Stomach (tissue), 9 donors: Measurements from ENCODE around the gene WFIKKN1. TPM values are rescaled to one million over a fixed set of nuclear protein-coding genes. Genes with fewer than 3 reads are reported as not detected.

Experiments used
- DNase-seq, 2 donors: peaks; one replicate each; pipeline versions ENCODE4 v3.0.0 to v3.0.0-alpha.2; 2013 to 2019
- H3K27ac ChIP-seq, 5 donors: fragments of 200-600 bp in 4 of 5; sonication (generic) in 4 of 5; one replicate each; pipeline ENCODE4 v1.5.1; 2013 to 2019; ENCODE audit warnings: mild to moderate bottlenecking in 1 of 5, moderate library complexity in 1 of 5
- H3K27me3 ChIP-seq, 3 donors: fragments of 200-600 bp; sonication (generic); one replicate each; pipeline ENCODE4 v1.5.1; 2017 to 2019; ENCODE audit warnings: mixed run types in 1 of 3
- H3K36me3 ChIP-seq, 4 donors: fragments of 200-600 bp; sonication (generic); 1 replicate in 3 of 4; 2 replicates in 1 of 4; pipeline ENCODE4 v1.5.1; 2016 to 2019
- H3K4me1 ChIP-seq, 4 donors: fragments of 200-600 bp; sonication (generic); one replicate each; pipeline ENCODE4 v1.5.1; 2016 to 2019
- H3K4me3 ChIP-seq, 4 donors: fragments of 200-600 bp; sonication (generic) in 3 of 4; one replicate each; pipeline ENCODE4 v1.5.1; 2016 to 2019; ENCODE audit warnings: mild to moderate bottlenecking in 1 of 4
- H3K9me3 ChIP-seq, 4 donors: fragments of 200-600 bp; sonication (generic); one replicate each; pipeline ENCODE4 v1.5.1; 2016 to 2019
- EP300 ChIP-seq: sonication (generic); formaldehyde crosslinking; IDR thresholded peaks from one replicate; pipeline ENCODE4 v1.6.1; 2017; ENCODE audit warnings: antibody characterized with exemption
- POLR2A ChIP-seq, 4 donors: fragments of 450-650 bp; IDR thresholded peaks; one replicate each; pipeline ENCODE4 v1.6.1; 2016; ENCODE audit warnings: antibody characterized with exemption in 4 of 4, control low read depth in 2 of 4, mild to moderate bottlenecking in 1 of 4, moderate library complexity in 1 of 4
- POLR2AphosphoS5 ChIP-seq, 3 donors: sonication (generic); formaldehyde crosslinking; IDR thresholded peaks; one replicate each; pipeline ENCODE4 v1.6.1; 2016; ENCODE audit warnings: antibody characterized with exemption in 3 of 3
- WGBS, 5 donors: extraction: QIAGEN DNeasy Blood & Tissue Kit in 3 of 5; methylation state at CpG; one replicate each; pipeline versions ENCODE4 v1.1.5 to v1.1.7; 2013 to 2018; 5-methylcytosine and 5-hydroxymethylcytosine counted together
- intact Hi-C: fragments of 100-400 bp; cut with DNase I; formaldehyde crosslinking; loops from one replicate; pipeline ENCODE4 v1.15.1; 2023; ENCODE audit warnings: low total_unique reads
- polyA plus RNA-seq, 3 donors: library from polyadenylated mRNA; stranded (reverse); fragments of 200-250 nt; gene quantifications; one replicate each; pipeline ENCODE4 v1.2.3, GENCODE V29; 2013
- total RNA-seq, 5 donors: library from RNA; depleted of rRNA; stranded (reverse); fragments of >200 nt; gene quantifications; one replicate each; pipeline versions ENCODE4 v1.1.0 to v1.2.3, GENCODE V29; 2014 to 2016
- TF ChIP-seq, protein P1 (sequence below), 7 experiments: fragments of 450-650 bp in 4 of 7; fragments of 200-600 bp in 3 of 7; sonication (generic) in 3 of 7; IDR thresholded peaks; one replicate each; pipeline ENCODE4 v1.5.1; 2016 to 2019; ENCODE audit warnings: antibody characterized with exemption in 7 of 7, control low read depth in 2 of 7, mild to moderate bottlenecking in 1 of 7
- donor health status: healthy with polysubstance abuse.
- donor health status: Bipolar disorder and iron deficiency.
- donor health status: healthy.

WFIKKN1 gene
- total and polyA plus RNA-seq, 8 donors, result 0.14 to 25.8 (median 1.5) TPM; not detected in 1

DNA sequence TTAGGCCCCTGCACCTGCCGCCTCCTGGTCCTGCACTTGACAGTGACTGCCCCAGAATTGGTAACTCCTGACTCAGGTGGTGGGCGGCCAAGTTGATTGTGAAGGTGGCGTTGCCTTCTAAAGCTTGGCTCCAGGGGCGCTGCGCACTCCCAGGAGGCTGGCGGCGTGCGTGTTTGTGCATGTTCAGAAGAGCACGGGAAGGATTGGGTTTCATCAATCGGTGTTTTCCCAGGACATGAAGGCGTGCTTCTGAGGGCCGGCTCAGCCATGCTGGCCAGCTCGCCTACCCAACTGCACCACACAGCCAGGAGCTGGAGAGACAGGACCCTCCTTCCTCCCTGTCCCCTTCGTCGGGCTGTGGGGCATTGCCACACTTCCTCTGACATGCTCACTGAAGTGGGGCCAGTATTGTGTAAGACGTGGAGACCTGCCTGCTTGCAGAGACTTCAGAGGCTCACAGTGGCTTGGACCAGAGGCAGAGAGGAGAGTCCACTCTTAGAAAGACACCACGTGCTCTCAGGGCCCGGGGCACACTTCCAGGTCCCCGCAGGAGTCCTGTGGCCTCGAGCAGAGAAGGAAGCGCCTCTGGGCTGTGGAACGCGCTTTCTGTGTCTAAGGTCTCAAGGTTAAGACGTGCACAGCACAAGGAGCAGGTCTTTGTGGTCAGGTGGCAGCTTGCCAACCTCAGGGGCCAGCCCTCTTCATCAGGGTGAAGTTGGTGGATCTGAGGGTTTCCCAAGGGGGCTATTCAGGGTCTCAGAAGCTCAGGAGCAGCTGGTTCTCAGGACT is 38.1 kb upstream of the WFIKKN1 start:
- no peak for TF ChIP-seq POLR2AphosphoS5 (IDR thresholded peaks at IDR 0.05)
- TF ChIP-seq, protein P1, sequence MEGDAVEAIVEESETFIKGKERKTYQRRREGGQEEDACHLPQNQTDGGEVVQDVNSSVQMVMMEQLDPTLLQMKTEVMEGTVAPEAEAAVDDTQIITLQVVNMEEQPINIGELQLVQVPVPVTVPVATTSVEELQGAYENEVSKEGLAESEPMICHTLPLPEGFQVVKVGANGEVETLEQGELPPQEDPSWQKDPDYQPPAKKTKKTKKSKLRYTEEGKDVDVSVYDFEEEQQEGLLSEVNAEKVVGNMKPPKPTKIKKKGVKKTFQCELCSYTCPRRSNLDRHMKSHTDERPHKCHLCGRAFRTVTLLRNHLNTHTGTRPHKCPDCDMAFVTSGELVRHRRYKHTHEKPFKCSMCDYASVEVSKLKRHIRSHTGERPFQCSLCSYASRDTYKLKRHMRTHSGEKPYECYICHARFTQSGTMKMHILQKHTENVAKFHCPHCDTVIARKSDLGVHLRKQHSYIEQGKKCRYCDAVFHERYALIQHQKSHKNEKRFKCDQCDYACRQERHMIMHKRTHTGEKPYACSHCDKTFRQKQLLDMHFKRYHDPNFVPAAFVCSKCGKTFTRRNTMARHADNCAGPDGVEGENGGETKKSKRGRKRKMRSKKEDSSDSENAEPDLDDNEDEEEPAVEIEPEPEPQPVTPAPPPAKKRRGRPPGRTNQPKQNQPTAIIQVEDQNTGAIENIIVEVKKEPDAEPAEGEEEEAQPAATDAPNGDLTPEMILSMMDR (IDR thresholded peaks at IDR 0.05), result no peak
- H3K4me3 ChIP-seq, result peak overlapping the region in 1 of 4 donors; percentile 78
- H3K27ac ChIP-seq, result peak overlapping the region; percentile 80 to 100 (median 94)
- intact Hi-C loops, result no loop called here
- peaks cover 5 to 22% (median 10%) of the 10 kb centered on the region in 4 donors for H3K36me3 ChIP-seq
- peaks cover 46 to 77% (median 72%) of the 10 kb centered on the region in 4 donors for H3K4me1 ChIP-seq
- DNase-seq, result peak; percentile 69 to 73
- WGBS, 5 donors, result 54 to 64% (median 56%) methylated on average over 8 to 24 of the region's 24 CpGs
- H3K9me3 ChIP-seq, result no peaks in the 10 kb centered on the region
- no peaks in the 10 kb centered on the region for H3K27me3 ChIP-seq

DNA sequence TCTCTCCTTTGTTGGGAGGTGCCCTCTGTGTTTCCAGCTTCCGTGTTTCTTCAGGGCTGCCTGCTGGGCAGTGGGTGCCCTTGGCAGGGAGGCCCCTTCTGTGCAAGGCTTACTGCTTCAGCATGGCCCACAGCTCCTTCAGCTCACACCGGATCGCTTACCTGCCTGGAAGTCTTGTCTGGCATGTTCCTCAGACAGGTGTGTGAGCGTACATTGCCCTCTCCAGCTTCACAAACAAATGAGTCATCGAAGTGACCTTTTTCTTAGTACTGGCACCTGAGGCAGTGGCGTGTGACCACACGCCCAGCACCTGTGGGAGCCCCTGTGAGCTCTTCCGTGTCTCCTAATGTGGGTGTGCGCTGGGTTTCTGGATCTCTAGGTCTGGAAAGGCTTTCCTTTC is 37.4 kb upstream of the WFIKKN1 start:
- DNase-seq, result peak; percentile 83 to 89
- TF ChIP-seq POLR2AphosphoS5 (IDR thresholded peaks at IDR 0.05), result peak in 2 of 3 donors; percentile 81 to 90
- TF ChIP-seq POLR2A (IDR thresholded peaks at IDR 0.05), result no peak
- peak overlapping the region; percentile 80 to 100 (median 94) for H3K27ac ChIP-seq
- intact Hi-C loops, result no loop called here
- 26 to 67% (median 40%) methylated on average over 9 of the region's 9 CpGs for WGBS, 5 donors
- peaks cover 39 to 70% (median 65%) of the 10 kb centered on the region in 4 donors for H3K4me1 ChIP-seq
- no peaks in the 10 kb centered on the region for H3K9me3 ChIP-seq
- peak overlapping the region in 1 of 4 donors; percentile 20 for H3K4me3 ChIP-seq
- H3K36me3 ChIP-seq, result peaks cover 5 to 23% (median 10%) of the 10 kb centered on the region in 4 donors
- H3K27me3 ChIP-seq, result no peaks in the 10 kb centered on the region

DNA sequence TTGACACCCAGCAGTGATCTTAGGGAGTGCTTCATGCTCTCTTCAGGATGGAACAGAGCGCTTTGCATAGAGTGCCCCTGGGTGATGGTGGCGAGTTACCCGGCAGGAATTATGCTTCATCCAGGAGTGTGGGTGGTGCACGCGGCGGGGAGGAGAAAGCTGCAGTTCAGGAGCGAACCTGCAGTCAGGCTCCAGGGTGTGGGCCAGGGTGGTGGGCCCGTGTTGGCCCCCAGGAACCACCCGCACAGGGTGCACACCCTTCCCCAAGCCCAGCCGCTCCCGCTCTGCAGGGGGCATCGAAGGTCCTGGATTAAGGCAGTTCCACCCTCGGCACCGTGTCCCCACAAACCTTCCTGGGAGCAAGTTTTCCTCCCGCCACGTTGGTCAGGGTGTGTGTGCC is 37.0 kb upstream of the WFIKKN1 start:
- Histone ChIP-seq H3K9me3 (no peaks in the 10 kb centered on the region), H3K4me3 (peak overlapping the region in 1 of 4 donors; percentile 20), H3K27me3 (no peaks in the 10 kb centered on the region), H3K27ac (peak overlapping the region; percentile 80 to 100 (median 94)), H3K36me3 (peaks cover 5 to 27% (median 13%) of the 10 kb centered on the region in 4 donors), H3K4me1 (peaks cover 38 to 69% (median 62%) of the 10 kb centered on the region in 4 donors)
- DNase-seq, result peak in 1 of 2 donors; percentile 45
- no peak for TF ChIP-seq POLR2A (IDR thresholded peaks at IDR 0.05)
- TF ChIP-seq EP300, result no peak
- no peak for TF ChIP-seq POLR2AphosphoS5 (IDR thresholded peaks at IDR 0.05)
- TF ChIP-seq, protein P1 (IDR thresholded peaks at IDR 0.05), result no peak
- 40 to 59% (median 55%) methylated on average over 16 of the region's 16 CpGs for WGBS, 5 donors
- intact Hi-C loops, result no loop called here

DNA sequence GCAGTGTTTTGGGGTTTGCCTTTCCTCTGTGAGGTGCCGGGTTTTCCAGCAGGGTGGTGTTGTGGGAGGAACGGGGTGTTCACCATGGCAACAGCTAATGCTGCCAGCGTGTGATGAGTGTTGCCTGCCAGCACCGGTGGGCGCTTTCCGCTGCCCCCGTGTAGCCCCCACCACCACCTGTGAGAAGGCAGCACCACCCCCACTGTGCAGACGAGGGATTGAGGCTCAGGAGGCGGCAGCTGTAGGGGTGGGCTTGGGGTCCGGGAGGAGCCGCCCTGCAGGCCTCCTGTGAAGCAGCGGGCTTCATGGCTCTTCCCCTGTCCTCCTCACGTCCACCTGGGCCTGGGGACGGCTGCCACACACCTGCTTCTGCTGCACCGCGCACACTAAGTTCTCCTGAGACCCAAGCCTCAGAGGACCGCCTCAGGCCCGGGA is 35.7 kb upstream of the WFIKKN1 start:
- peaks cover 5 to 36% (median 23%) of the 10 kb centered on the region in 4 donors for H3K36me3 ChIP-seq
- H3K4me1 ChIP-seq, result peaks cover 38 to 69% (median 62%) of the 10 kb centered on the region in 4 donors
- 82 to 91% (median 88%) methylated on average over 18 of the region's 18 CpGs for WGBS, 5 donors
- H3K27ac ChIP-seq, result peak overlapping the region in 3 of 5 donors; percentile 2 to 100 (median 10)
- intact Hi-C loops, result no loop called here
- TF ChIP-seq, protein P1 (IDR thresholded peaks at IDR 0.05), result no peak
- no peak for TF ChIP-seq POLR2A (IDR thresholded peaks at IDR 0.05)
- TF ChIP-seq EP300, result no peak
- TF ChIP-seq POLR2AphosphoS5 (IDR thresholded peaks at IDR 0.05), result no peak
- no peaks in the 10 kb centered on the region for H3K27me3 ChIP-seq
- no peak for DNase-seq
- H3K4me3 ChIP-seq, result no peak overlapping the region
- H3K9me3 ChIP-seq, result no peaks in the 10 kb centered on the region
